HG02885 (cell line): ENCODE measurements around the gene PLAGL2.

Experiments used
- ATAC-seq: cut with Tn5 transposase; IDR thresholded peaks from one replicate; pipeline ENCODE4 v1.9.1; 2021; ENCODE audit warnings: mild to moderate bottlenecking; ENCODE audit not compliant: unreplicated experiment, poor library complexity

The PLAGL2 gene

GRCh38 chr20:32231847-32232246, 24.3 kb upstream of the PLAGL2 start:
- ATAC-seq: no peak

- no peak for ATAC-seq
These were observed 23.7 kb upstream of the PLAGL2 start for GRCh38 chr20:32231245-32231644.

GRCh38 chr20:32230707-32231106, 23.2 kb upstream of the PLAGL2 start:
- ATAC-seq: no peak

GRCh38 chr20:32229251-32229747, 21.8 kb upstream of the PLAGL2 start:
- no peak for ATAC-seq

GRCh38 chr20:32227744-32228688, 20.5 kb upstream of the PLAGL2 start:
- no peak for ATAC-seq

- no peak for ATAC-seq
These were observed 19.8 kb upstream of the PLAGL2 start for GRCh38 chr20:32227306-32227705.

DNA sequence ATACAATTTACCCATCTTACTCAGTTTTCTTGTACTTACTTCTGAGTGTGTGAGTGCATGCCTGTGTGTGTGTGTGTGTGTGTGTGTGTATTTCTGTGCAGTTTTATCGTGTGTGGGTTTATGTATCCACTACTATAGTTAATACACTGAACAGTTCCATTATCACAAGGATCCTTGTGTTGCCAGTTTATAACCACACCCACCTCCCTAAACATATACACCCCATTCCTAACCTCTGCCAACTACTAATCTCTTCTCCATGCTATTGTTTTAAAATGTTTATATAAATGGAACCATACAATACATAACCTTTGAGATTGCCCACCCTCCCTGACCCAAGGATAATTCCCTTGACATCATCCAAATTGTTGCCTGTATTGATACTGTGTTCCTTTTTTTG, 18.8 kb upstream of the PLAGL2 start:
- ATAC-seq: no peak

DNA sequence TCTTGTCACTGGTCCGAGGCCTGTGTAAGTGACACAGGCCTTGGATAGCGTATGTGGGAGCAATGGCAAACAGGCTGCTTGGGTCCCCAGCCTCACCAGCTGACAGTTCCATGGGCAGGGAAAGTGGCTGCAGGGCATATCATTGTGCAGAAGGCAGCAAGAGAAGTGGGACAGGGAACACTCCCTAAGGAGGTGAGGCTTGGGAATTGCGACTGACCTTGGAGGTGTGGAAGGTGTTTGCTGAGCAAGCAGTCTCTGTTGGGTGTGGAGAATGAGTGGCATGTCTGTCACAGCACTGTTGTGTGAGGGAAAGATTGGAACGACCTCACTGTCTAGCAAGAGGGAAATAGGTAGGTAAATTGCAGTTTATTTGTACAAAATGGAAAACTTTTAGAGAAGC, 16.9 kb upstream of the PLAGL2 start:
- no peak for ATAC-seq

DNA sequence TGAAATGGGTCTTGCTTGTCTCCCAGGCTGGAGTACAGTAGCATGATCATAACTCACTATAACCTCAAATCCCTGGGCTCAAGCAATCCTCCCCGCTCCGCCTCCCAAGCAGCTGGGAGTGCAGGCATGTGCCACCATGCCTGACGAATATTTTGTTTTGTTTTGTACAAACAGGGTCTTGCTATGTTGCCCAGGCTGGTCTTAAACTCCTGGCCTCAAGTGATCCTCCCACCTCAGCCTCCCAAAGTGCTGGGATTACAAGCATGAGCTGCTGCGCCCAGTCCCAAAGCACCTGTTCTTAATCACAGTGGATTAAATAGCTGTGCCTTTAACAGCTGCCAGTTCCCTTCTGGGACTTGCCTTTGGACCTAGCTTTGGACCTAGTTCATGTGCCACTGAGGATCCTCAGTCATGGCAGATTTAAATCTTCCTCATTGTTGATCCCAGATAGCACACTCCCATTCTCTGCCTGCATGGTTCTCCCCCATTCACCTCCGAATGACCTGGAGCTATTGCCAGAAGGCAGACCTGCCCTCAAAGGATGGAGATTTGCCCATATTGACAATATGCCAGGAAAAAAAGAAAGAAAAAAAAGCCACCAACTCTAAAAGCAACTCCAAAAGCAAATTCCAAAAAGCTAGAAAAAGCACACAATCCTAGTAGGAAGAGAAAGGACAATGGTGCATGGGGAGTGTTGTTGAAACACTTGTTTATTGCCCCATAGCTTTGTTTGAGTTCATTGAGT, 10.8 kb upstream of the PLAGL2 start:
- ATAC-seq: no peak

- ATAC-seq: no peak
These were observed 8.9 kb upstream of the PLAGL2 start for GRCh38 chr20:32216179-32217142.

- no peak for ATAC-seq
These were observed 8.2 kb upstream of the PLAGL2 start for GRCh38 chr20:32215729-32216128.

GRCh38 chr20:32215147-32215546, 7.6 kb upstream of the PLAGL2 start:
- no peak for ATAC-seq

- ATAC-seq: no peak
These were observed 6.3 kb upstream of the PLAGL2 start for GRCh38 chr20:32213870-32214269.

DNA sequence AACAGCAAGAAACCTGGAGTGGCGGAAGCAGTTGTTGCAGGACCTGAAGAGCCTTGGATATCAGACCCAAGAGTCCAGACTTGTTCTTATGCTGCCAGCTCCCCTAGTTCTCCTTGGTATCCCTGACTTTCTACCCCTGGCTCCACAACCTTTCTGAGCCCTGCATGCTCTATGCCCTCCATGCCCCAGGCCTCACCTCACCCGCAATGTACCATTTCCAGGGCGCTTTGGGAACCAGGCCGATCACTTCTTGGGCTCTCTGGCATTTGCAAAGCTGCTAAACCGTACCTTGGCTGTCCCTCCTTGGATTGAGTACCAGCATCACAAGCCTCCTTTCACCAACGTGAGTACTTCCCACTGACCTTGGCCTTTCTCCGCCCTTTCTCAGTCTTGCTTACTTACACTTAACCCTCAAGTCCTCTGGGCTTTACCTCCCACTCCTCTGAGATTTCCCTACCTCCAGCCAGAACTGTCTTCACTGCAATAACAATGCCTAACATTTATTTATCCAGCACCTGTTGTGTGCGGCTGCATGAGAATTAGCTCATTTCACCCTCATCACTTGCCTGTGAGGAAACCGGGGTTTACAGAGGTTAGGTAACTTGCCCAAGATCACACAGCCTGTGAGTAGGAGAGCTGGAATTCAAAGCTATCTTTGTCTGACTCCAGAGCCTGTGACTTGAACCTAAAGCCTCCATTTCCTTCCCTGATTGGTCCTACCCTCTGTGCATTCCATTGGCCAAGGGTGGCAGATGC, 2.5 kb upstream of the PLAGL2 start:
- ATAC-seq: no peak

- ATAC-seq: no peak
These were observed 1.1 kb upstream of the PLAGL2 start for GRCh38 chr20:32208499-32209154.

DNA sequence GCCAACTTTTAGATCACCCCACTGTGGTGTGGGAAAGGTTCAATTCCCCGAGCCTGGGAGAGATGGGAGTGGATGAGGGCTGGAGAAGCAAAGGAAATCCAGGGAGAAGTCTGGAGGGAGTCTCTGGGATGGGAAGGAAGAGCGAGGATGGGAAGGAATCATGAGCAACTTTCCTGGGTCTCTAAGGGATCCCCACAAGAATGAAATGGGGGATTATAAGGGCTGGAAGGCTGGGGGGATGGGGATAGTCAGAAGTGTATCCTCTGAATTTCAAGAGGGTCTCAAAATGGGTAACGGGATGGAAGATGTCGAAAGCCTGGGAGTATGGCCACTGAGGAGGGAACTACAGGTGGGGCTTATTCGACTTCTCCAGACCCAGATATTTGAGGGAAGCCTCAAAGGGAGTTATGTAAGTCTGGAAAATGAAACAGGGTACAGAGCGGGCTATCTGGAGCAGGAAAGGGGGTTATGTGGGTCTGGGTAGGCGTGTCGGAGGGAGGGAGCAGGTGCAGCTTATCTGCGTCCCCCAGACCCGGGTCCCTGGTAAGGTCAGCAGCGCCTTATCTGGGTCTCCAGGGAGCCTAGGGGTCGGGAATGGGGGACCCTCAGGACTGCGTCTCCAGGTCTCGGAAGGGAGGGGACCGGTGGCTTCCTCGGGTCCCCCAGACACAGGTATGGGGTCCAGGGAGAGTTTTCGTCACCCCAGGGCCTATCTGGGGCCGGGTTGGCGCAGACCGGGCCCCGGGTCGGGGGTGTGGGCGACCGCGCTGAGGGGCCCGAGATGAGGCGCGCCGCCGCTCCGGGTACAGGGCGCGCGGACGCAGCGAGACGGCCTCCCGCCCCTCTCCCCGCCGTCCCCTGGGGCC, 550 bp downstream of the PLAGL2 start:
- peak; percentile 7 for ATAC-seq

- ATAC-seq: no peak
These were observed 1.4 kb downstream of the PLAGL2 start for GRCh38 chr20:32205843-32206759.
